T-cell (primary cell): ENCODE results near the gene LSM7. TPM values are rescaled to one million over a fixed set of nuclear protein-coding genes. Genes with fewer than 3 reads are reported as not detected.
"Not testable (repeated sequence)": the region's sequence is repeated elsewhere in the genome, so short reads cannot be mapped to it uniquely, and the experiment has no call there.

Source experiments
- ATAC-seq, 4 experiments: fragments of 200-7000 bp in 3 of 4; fragments of 150-1000 bp in 1 of 4; cut with Tn5 transposase; replicated peaks in 1 of 4; 1 replicate in 3 of 4; 2 replicates in 1 of 4; pipeline ENCODE4 v1.10.0; 2021; ENCODE audit warnings: moderate library complexity in 3 of 4, mild to moderate bottlenecking in 2 of 4, moderate number of reproducible peaks in 1 of 4
- CTCF ChIA-PET, 2 donors: fragments of 300-600 bp; sonication (Branson Sonifier 250); formaldehyde crosslinking; loops; one replicate each; lab custom pipeline; 2022; ENCODE audit warnings: antibody characterized with exemption in 2 of 2; lab: Charles Lee
- POLR2A ChIA-PET, 2 donors: fragments of 300-600 bp; sonication (Branson Sonifier 250); formaldehyde crosslinking; loops; one replicate each; lab custom pipeline; 2022; ENCODE audit warnings: antibody characterized with exemption in 2 of 2; lab: Charles Lee
- DNase-seq, 35 experiments: peaks; one replicate each; pipeline versions ENCODE4 v3.0.0 to v3.0.0-alpha.2; 2013 to 2023
- H3K27ac ChIP-seq: one replicate; pipeline ENCODE4 v1.5.1; 2013; ENCODE audit warnings: low read length
- H3K27me3 ChIP-seq, 2 experiments: replicated peaks in 1 of 2; 1 replicate in 1 of 2; 2 replicates in 1 of 2; pipeline versions ENCODE4 v1.6.1 to v1.7.0; 2013; ENCODE audit warnings: low read length in 1 of 2, mixed read lengths in 1 of 2; ENCODE audit not compliant: control insufficient read depth in 2 of 2, insufficient read depth in 2 of 2; ENCODE audit errors: extremely low read depth in 1 of 2
- H3K36me3 ChIP-seq, 2 donors: 1 replicate in 1 of 2; 2 replicates in 1 of 2; pipeline versions ENCODE4 v1.6.1 to v1.7.0; 2013; ENCODE audit warnings: low read length in 1 of 2; ENCODE audit not compliant: control insufficient read depth in 2 of 2, insufficient read depth in 1 of 2; ENCODE audit errors: extremely low read depth in 1 of 2
- H3K4me1 ChIP-seq, 2 experiments: 1 replicate in 1 of 2; 2 replicates in 1 of 2; pipeline versions ENCODE4 v1.6.1 to v1.7.0; 2013; ENCODE audit warnings: low read length in 2 of 2, mixed read lengths in 1 of 2; ENCODE audit not compliant: insufficient read depth in 2 of 2, control insufficient read depth in 1 of 2; ENCODE audit errors: extremely low read depth in 1 of 2
- H3K4me3 ChIP-seq, 2 donors: 1 replicate in 1 of 2; 2 replicates in 1 of 2; pipeline versions ENCODE4 v1.5.1 to v1.7.0; 2013; ENCODE audit warnings: mild to moderate bottlenecking in 2 of 2, low read length in 1 of 2, moderate library complexity in 1 of 2; ENCODE audit not compliant: control insufficient read depth in 1 of 2; ENCODE audit errors: extremely low read depth in 1 of 2
- H3K9me3 ChIP-seq: 2 replicates; pipeline ENCODE4 v1.7.0; 2013
- H3K27ac Mint-ChIP-seq, 2 donors: one replicate each; pipeline ENCODE4 v1.8.0; 2020 to 2021; ENCODE audit warnings: mild to moderate bottlenecking in 2 of 2, mixed read lengths in 2 of 2
- H3K27me3 Mint-ChIP-seq, 2 donors: one replicate each; pipeline ENCODE4 v1.8.0; 2021 to 2022; ENCODE audit warnings: mixed read lengths in 2 of 2
- H3K36me3 Mint-ChIP-seq: one replicate; pipeline ENCODE4 v1.8.0; 2021; ENCODE audit warnings: mixed read lengths
- H3K4me1 Mint-ChIP-seq, 3 donors: one replicate each; pipeline ENCODE4 v1.8.0; 2020 to 2022; ENCODE audit warnings: mixed read lengths in 3 of 3, mild to moderate bottlenecking in 1 of 3
- H3K4me3 Mint-ChIP-seq, 3 donors: one replicate each; pipeline ENCODE4 v1.8.0; 2020 to 2022; ENCODE audit warnings: mild to moderate bottlenecking in 3 of 3, mixed read lengths in 3 of 3, moderate library complexity in 3 of 3
- H3K9me3 Mint-ChIP-seq, 3 donors: one replicate each; pipeline ENCODE4 v1.8.0; 2020 to 2022; ENCODE audit warnings: mixed read lengths in 3 of 3
- WGBS: methylation state at CpG from one replicate; pipeline ENCODE4 v1.1.5; 2013; ENCODE audit warnings: missing lambda C conversion rate; ENCODE audit not compliant: insufficient coverage; 5-methylcytosine and 5-hydroxymethylcytosine counted together
- total RNA-seq, 35 experiments: library from RNA in 6 of 35; stranded (reverse) in 6 of 35; fragments of 120-200 nt in 1 of 35; gene quantifications; one replicate each; pipeline versions ENCODE4 v1.2.1 to v1.2.4 and lab custom pipeline; 2013 to 2026

LSM7 gene
- total RNA-seq, 5 donors from 2014 or later (not counting 1 experiment from before 2014, with no cell fraction given), result 86.7 to 127 (median 107) TPM

DNA sequence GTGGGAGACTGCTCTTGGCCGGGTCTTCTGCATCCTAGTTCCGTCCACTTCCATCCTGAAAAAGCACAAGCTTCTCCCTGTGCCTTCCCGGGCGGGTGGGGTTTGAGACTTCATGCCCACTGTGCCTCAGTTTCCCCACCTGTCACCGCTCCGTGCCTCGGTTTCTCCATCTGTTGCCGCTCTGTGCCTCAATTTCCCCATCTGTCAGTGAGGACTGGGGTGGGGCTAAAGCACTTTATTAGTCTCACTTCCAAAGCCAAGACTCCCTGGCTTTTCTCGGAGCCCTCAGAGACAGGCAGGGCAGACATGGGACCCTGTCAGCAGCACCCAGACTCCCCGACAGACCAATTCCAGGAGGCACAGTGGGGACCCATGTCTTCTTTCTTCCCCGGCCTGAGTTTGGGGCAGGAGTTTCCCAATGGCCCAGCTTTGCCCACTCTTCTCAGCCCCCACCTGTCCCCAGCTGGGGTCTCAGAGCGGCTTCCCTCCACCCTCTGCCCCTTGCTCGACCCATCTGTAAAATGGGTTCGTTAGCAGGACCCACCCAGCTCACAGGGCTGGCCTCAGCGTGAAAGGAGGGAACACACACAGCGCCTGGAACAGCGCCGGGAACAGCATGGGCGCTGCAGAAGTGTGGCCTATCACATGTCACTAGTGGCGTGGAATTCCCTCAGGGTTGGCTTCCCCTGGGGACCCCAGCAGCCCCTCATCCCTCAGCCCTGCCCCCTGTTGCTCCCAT lies 41.8 kb downstream of the LSM7 start:
- Mint-ChIP-seq H3K9me3 (no peaks in the 10 kb centered on the region), H3K27ac (no peak overlapping the region), H3K36me3 (no peaks in the 10 kb centered on the region), H3K27me3 (no peaks in the 10 kb centered on the region), H3K4me3 (no peak overlapping the region), H3K4me1 (peaks cover 23 to 38% (median 31%) of the 10 kb centered on the region in 3 donors)
- no peak for DNase-seq
- WGBS, result 99% methylated on average over 11 of the region's 20 CpGs
- POLR2A ChIA-PET, result no interaction called here
- Histone ChIP-seq H3K27me3 (peaks cover 0 to 6% of the 10 kb centered on the region in 2 experiments), H3K4me3 (no peak overlapping the region), H3K27ac (no peak overlapping the region), H3K4me1 (peaks cover 14 to 44% of the 10 kb centered on the region in 2 experiments), H3K9me3 (no peaks in the 10 kb centered on the region), H3K36me3 (no peaks in the 10 kb centered on the region)
- CTCF ChIA-PET, result no interaction called here
- ATAC-seq, result no peak

DNA sequence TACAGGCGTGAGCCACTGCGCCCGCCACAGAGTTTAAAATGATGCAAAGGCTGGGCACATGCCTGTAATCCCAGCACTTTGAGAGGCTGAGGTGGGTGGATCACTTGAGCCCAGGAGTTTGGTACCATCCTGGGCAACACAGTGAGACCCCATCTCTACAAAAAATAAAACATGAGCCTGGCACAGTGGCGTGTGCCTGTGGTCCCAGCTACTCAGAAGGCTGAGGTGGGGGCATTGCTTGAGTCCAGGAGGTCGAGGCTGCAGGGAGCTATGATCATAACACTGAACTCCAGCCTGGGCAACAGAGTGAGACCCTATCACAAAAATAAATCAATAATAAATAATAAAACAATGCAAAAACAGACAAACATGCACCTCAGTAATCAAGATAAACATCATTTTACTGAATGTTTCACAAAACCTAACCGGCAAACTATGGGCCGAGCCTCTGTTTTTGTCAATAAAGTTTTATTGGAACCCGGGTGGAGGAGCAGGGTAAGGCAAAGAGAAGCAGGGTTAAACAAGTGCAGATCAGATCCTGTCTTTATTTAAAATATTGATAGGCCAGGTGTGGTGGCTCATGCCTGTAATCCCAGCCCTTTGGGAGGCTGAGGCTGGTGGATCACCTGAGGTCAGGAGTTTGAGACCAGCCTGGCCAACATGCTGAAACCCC lies 44.4 kb downstream of the LSM7 start:
- peaks cover 7 to 34% of the 10 kb centered on the region in 2 experiments for H3K4me1 ChIP-seq
- ChIA-PET POLR2A (interaction anchor here in 1 of 2 donors (0.6 kb wide), 1 partner anchor 830 kb away, joined by 3 read pairs; no protein-coding TSS in a partner anchor), CTCF (no interaction called here)
- H3K4me1 Mint-ChIP-seq, result peaks cover 15 to 27% (median 24%) of the 10 kb centered on the region in 3 donors
- no peaks in the 10 kb centered on the region for H3K36me3 Mint-ChIP-seq
- 100% methylated on average over 1 of the region's 8 CpGs for WGBS
- no peaks in the 10 kb centered on the region for H3K9me3 ChIP-seq
- DNase-seq (no peak), ATAC-seq (no peak)
- H3K4me3 ChIP-seq, result no peak overlapping the region
- no peak overlapping the region for H3K4me3 Mint-ChIP-seq
- H3K27me3 ChIP-seq, result no peaks in the 10 kb centered on the region
- H3K27me3 Mint-ChIP-seq, result no peaks in the 10 kb centered on the region
- H3K9me3 Mint-ChIP-seq, result no peaks in the 10 kb centered on the region
- no peak overlapping the region for H3K27ac Mint-ChIP-seq
- H3K27ac ChIP-seq, result no peak overlapping the region
- no peaks in the 10 kb centered on the region for H3K36me3 ChIP-seq

DNA sequence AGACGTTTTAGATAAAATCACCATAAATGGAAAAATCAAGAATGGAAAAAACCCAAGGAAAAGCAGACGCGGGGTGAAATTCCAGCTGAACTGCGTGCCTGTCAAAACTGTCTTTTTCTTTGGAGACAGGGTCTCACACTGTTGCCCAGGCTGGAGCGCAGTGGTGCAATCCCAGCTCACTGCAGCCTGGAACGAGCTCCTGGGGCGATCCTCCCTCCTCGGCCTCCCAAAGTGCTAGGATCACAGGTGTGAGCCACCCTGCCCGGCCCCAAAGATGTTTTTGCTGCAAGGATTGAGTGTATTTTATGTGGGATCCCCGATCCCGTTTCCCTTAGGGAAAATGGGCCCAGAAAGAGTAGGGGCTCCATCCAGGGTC lies 45.5 kb downstream of the LSM7 start:
- H3K9me3 ChIP-seq, result no peaks in the 10 kb centered on the region
- Mint-ChIP-seq H3K36me3 (no peaks in the 10 kb centered on the region), H3K27ac (peak overlapping the region; percentile 49 to 55), H3K9me3 (no peaks in the 10 kb centered on the region), H3K4me3 (peak overlapping the region; percentile 43 to 66 (median 46)), H3K4me1 (peaks cover 6 to 17% (median 15%) of the 10 kb centered on the region in 3 donors), H3K27me3 (no peaks in the 10 kb centered on the region)
- no peak for DNase-seq
- no peak for ATAC-seq
- H3K4me1 ChIP-seq, result peaks cover 7 to 25% of the 10 kb centered on the region in 2 experiments
- ChIA-PET POLR2A (no interaction called here), CTCF (no interaction called here)
- WGBS, result 94% methylated on average over 9 of the region's 11 CpGs
- H3K27me3 ChIP-seq, result no peaks in the 10 kb centered on the region
- H3K27ac ChIP-seq, result no peak overlapping the region
- H3K36me3 ChIP-seq, result no peaks in the 10 kb centered on the region
- no peak overlapping the region for H3K4me3 ChIP-seq

GRCh38 chr19:2282062-2282861 lies 46.1 kb downstream of the LSM7 start, which contains the start of gene PEAK3:
TSS of gene PEAK3 (minus strand) at chr19:2282175. CDS start at chr19:2280931, 1,244 bp downstream.
- WGBS, result 11% methylated on average over 26 of the region's 41 CpGs
- Histone ChIP-seq H3K4me1 (peaks cover 7 to 25% of the 10 kb centered on the region in 2 experiments), H3K4me3 (peak within 1 kb of the TSS; percentile 10 to 35), H3K36me3 (no peaks in the 10 kb centered on the region), H3K27me3 (no peaks in the 10 kb centered on the region), H3K9me3 (no peaks in the 10 kb centered on the region), H3K27ac (no peak within 1 kb of the TSS)
- ChIA-PET CTCF (interaction anchor here in 1 of 2 donors (0.6 kb wide), 1 partner anchor 1284 kb away, joined by 3 read pairs; no protein-coding TSS in a partner anchor), POLR2A (no interaction called here)
- DNase-seq (peak in 8 of 35 experiments; percentile 26 to 60 (median 46)), ATAC-seq (peak; percentile 35 to 71 (median 53))
- peak within 1 kb of the TSS; percentile 51 to 66 (median 64) for H3K4me3 Mint-ChIP-seq
- H3K27me3 Mint-ChIP-seq, result no peaks in the 10 kb centered on the region
- H3K9me3 Mint-ChIP-seq, result no peaks in the 10 kb centered on the region
- peaks cover 1% of the 10 kb centered on the region for H3K36me3 Mint-ChIP-seq
- peak within 1 kb of the TSS; percentile 49 to 71 for H3K27ac Mint-ChIP-seq
- peaks cover 6 to 17% (median 16%) of the 10 kb centered on the region in 3 donors for H3K4me1 Mint-ChIP-seq

DNA sequence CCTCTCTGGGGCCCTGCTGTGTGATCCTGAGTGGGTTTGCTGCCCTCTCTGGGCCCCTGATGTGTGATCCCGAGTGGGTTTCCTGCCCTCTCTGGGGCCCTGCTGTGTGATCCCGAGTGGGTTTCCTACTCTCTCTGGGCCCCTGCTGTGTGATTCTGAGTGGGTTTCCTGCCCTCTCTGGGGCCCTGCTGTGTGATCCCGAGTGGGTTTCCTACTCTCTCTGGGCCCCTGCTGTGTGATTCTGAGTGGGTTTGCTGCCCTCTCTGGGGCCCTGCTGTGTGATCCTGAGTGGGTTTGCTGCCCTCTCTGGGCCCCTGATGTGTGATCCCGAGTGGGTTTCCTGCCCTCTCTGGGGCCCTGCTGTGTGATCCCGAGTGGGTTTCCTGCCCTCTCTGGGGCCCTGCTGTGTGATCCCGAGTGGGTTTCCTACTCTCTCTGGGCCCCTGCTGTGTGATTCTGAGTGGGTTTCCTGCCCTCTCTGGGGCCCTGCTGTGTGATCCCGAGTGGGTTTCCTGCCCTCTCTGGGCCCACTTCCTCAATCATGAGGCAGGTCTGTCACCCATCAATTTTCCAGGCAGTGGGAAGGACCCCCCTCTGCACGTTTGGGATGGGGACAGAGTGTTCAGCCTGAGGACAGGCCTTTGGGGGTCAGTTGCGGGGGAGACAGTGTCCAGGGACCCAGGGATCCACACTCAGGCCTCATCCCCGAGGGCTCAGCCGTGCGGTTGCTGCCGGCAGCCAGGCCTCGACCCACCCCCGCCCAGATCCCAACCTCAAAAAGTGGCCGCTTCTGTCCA lies 46.9 kb downstream of the LSM7 start:
- not testable (repeated sequence) for H3K27ac ChIP-seq, H3K9me3 Mint-ChIP-seq

More for the DNA sequence above, 46.9 kb downstream of the LSM7 start:
- Mint-ChIP-seq H3K4me1 (peaks cover 6 to 20% (median 19%) of the 10 kb centered on the region in 3 donors), H3K27ac (peak overlapping the region in 1 of 2 donors; percentile 55), H3K4me3 (peak overlapping the region; percentile 51 to 66 (median 64))
- H3K9me3 ChIP-seq, POLR2A ChIA-PET, DNase-seq, H3K36me3 ChIP-seq, H3K36me3 Mint-ChIP-seq, H3K27me3 Mint-ChIP-seq, H3K27me3 ChIP-seq: not testable (repeated sequence)
- peaks cover 7 to 25% of the 10 kb centered on the region in 2 experiments for H3K4me1 ChIP-seq
- H3K4me3 ChIP-seq, result peak overlapping the region; percentile 10 to 35
- CTCF ChIA-PET, result interaction anchor here in 1 of 2 donors (0.6 kb wide), 1 partner anchor 1285 kb away, joined by 3 read pairs; no protein-coding TSS in a partner anchor
- 19% methylated on average over 6 of the region's 16 CpGs for WGBS
- peak in 1 of 4 experiments; percentile 17 for ATAC-seq
